Esophagus squamous epithelium (tissue), 4 donors: Measurements from ENCODE around the gene CDT1.

Experiments
- POLR2A ChIP-seq, 4 donors: fragments of 450-650 bp; IDR thresholded peaks; one replicate each; pipeline ENCODE4 v1.6.1; 2017; ENCODE audit warnings: antibody characterized with exemption in 4 of 4, mild to moderate bottlenecking in 4 of 4, moderate library complexity in 3 of 4
- TF ChIP-seq, protein P1 (sequence below), 6 experiments: fragments of 450-650 bp in 4 of 6; fragments of 200-600 bp in 2 of 6; sonication (generic) in 2 of 6; IDR thresholded peaks; one replicate each; pipeline ENCODE4 v1.5.1; 2016 to 2019; ENCODE audit warnings: antibody characterized with exemption in 6 of 6, mild to moderate bottlenecking in 4 of 6, moderate library complexity in 4 of 6

DNA sequence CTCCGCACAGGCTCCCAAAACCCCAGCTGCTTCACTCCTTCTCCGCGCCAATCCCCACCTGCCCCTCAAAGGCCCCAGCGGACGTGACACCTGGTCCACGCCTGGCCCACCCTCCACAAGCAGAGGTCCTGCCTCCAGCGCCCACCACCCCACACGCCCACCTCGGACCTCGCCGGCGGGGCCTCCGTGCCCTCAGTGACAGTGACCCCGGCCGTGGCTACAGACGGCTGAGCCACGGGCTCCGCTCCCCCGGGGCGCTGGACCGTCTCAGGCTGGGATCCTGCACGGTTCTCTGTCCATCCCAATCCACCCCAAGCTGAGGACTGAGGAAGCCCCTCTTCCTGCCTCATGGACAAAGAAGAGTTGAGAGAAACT lies 43.6 kb upstream of the CDT1 start:
- TF ChIP-seq POLR2A (IDR thresholded peaks at IDR 0.05), result no peak
- TF ChIP-seq, protein P1, sequence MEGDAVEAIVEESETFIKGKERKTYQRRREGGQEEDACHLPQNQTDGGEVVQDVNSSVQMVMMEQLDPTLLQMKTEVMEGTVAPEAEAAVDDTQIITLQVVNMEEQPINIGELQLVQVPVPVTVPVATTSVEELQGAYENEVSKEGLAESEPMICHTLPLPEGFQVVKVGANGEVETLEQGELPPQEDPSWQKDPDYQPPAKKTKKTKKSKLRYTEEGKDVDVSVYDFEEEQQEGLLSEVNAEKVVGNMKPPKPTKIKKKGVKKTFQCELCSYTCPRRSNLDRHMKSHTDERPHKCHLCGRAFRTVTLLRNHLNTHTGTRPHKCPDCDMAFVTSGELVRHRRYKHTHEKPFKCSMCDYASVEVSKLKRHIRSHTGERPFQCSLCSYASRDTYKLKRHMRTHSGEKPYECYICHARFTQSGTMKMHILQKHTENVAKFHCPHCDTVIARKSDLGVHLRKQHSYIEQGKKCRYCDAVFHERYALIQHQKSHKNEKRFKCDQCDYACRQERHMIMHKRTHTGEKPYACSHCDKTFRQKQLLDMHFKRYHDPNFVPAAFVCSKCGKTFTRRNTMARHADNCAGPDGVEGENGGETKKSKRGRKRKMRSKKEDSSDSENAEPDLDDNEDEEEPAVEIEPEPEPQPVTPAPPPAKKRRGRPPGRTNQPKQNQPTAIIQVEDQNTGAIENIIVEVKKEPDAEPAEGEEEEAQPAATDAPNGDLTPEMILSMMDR (IDR thresholded peaks at IDR 0.05), result no peak
